Measurements from ENCODE around the gene PRRT3.

DNA sequence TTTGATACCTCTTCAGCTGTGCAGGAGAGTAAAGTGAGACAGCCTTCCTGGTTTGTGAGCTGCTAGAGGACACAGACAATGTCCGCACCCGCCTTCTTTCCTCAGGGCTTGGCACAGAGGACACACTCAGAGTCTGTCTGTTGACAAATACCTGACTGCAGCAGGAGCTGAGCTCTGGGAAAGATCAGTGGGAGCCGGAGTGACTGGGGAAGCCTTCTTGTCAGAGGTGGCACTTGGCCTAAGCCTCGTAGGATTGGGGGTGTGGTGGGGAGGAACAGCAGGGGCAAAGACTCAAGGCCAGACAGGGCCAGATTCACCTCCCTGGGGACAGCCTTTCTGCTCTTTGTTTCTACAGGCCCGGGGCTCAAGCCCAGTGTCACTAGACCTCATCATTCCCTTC lies 38.6 kb downstream of the PRRT3 start:
- TF ChIP-seq, protein P1, sequence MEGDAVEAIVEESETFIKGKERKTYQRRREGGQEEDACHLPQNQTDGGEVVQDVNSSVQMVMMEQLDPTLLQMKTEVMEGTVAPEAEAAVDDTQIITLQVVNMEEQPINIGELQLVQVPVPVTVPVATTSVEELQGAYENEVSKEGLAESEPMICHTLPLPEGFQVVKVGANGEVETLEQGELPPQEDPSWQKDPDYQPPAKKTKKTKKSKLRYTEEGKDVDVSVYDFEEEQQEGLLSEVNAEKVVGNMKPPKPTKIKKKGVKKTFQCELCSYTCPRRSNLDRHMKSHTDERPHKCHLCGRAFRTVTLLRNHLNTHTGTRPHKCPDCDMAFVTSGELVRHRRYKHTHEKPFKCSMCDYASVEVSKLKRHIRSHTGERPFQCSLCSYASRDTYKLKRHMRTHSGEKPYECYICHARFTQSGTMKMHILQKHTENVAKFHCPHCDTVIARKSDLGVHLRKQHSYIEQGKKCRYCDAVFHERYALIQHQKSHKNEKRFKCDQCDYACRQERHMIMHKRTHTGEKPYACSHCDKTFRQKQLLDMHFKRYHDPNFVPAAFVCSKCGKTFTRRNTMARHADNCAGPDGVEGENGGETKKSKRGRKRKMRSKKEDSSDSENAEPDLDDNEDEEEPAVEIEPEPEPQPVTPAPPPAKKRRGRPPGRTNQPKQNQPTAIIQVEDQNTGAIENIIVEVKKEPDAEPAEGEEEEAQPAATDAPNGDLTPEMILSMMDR (conservative IDR thresholded peaks at IDR 0.05; ENCODE audit: low read depth, low read length): no peak
- TF ChIP-seq EZH2phosphoT487 (IDR thresholded peaks at IDR 0.05; ENCODE audit: borderline replicate concordance, low read length): no peak
